ENCODE results near the gene ZNF319.

DNA sequence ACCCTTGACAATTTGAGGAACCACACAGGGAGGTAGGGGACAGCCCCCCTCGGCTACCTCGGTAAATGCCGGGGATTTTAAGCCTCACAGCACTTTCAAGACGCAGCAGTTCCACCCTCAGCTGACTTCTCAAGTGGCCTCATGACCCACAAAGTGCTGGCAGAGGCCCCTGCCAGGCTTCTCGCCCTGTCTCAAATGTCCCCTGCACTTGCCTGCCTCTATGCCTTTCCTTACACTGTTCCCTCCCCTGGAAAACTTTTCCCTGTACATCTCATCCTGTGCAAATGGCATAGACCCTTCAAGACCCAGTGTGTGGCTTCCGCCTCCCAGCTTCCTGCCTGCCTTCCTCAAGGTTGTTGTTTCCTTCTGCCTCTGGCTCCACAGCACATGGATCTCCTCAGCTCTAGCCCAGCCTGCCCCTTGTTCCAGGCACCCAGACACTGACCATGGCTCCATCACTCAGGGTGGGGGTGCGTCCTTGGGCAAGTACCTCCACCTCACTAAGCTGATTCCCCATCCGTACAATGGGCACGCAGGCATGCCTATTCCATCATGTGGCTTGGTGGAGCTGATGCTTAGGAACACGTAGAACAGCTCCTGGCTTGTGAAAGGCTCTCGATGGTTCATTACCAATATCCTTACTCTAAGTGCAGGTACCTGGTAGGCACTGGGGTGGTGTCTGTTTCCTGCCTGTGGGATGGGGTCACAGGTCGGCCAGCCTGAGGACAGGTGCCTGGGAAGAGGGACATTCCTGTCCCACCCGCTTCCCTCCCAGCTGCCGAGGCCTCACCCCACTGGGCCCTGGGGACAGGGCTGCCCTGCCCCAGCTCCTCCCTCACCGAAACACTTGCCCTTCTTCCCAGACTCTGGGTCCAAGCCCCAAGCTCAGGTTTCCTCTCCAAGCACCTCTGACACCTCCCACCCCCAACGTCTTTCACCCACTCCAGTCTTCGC lies 49.0 kb upstream of the ZNF319 start:
- TF ChIP-seq, protein P1, sequence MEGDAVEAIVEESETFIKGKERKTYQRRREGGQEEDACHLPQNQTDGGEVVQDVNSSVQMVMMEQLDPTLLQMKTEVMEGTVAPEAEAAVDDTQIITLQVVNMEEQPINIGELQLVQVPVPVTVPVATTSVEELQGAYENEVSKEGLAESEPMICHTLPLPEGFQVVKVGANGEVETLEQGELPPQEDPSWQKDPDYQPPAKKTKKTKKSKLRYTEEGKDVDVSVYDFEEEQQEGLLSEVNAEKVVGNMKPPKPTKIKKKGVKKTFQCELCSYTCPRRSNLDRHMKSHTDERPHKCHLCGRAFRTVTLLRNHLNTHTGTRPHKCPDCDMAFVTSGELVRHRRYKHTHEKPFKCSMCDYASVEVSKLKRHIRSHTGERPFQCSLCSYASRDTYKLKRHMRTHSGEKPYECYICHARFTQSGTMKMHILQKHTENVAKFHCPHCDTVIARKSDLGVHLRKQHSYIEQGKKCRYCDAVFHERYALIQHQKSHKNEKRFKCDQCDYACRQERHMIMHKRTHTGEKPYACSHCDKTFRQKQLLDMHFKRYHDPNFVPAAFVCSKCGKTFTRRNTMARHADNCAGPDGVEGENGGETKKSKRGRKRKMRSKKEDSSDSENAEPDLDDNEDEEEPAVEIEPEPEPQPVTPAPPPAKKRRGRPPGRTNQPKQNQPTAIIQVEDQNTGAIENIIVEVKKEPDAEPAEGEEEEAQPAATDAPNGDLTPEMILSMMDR (conservative IDR thresholded peaks at IDR 0.05 in 1 of 2, IDR thresholded peaks at IDR 0.05 in 1 of 2; ENCODE audit: extremely low read depth in 1 of 2, insufficient read depth in 1 of 2, low read depth in 1 of 2, low read length in 2 of 2) = no peak
- no peak for TF ChIP-seq EZH2 (IDR thresholded peaks at IDR 0.05; ENCODE audit: borderline replicate concordance, low read length)

Data from mammary epithelial cell (primary cell).